ENCODE data around the gene PACSIN3.
"Not testable (repeated sequence)": the region's sequence is repeated elsewhere in the genome, so short reads cannot be mapped to it uniquely, and the experiment has no call there.

The PACSIN3 gene

GRCh38 chr11:47191137-47191536 lies 4.9 kb upstream of the PACSIN3 start:
- not testable (repeated sequence) for DNase-seq

GRCh38 chr11:47189100-47189834 lies 3.0 kb upstream of the PACSIN3 start:
- DNase-seq: no peak

DNA sequence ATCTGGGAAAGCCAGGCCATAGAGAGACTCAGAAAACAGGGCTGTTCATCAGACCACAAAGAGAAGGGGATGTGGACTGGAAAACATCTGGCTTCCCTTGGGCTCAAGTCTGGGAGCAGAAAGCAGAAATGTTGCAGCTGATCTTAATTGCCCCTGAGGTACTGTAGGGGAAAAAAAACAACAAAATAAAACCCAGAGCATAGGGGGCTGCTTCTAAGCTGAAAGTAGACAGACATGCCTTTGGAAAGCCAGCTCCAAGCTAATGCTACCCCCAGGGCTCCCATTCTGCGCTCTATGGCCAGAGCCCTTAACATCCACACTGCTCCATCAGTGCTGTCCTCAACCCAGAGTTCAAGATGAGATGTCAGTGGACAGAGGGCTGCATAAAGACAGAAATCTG lies 2.0 kb upstream of the PACSIN3 start:
- no peak for DNase-seq

DNA sequence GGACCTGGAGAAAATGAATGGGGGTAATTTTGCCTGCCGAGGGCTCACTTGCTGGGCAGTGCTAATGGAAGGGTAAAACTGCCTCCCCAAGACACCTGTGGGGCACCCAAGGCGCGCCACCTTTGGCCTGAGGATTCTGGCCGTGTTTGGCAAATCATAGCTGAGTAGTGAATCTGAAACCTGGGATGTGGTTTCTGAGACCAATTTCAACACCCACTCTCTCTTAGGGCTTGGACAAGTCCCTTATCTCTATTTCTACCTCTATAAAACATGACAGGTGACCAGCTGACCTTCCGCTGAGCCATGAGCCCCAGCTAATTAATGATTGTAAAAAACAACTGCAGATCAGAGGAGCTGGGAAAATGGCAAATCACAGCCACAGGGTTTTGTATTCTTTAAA lies 1.5 kb upstream of the PACSIN3 start:
- no peak for DNase-seq

DNA sequence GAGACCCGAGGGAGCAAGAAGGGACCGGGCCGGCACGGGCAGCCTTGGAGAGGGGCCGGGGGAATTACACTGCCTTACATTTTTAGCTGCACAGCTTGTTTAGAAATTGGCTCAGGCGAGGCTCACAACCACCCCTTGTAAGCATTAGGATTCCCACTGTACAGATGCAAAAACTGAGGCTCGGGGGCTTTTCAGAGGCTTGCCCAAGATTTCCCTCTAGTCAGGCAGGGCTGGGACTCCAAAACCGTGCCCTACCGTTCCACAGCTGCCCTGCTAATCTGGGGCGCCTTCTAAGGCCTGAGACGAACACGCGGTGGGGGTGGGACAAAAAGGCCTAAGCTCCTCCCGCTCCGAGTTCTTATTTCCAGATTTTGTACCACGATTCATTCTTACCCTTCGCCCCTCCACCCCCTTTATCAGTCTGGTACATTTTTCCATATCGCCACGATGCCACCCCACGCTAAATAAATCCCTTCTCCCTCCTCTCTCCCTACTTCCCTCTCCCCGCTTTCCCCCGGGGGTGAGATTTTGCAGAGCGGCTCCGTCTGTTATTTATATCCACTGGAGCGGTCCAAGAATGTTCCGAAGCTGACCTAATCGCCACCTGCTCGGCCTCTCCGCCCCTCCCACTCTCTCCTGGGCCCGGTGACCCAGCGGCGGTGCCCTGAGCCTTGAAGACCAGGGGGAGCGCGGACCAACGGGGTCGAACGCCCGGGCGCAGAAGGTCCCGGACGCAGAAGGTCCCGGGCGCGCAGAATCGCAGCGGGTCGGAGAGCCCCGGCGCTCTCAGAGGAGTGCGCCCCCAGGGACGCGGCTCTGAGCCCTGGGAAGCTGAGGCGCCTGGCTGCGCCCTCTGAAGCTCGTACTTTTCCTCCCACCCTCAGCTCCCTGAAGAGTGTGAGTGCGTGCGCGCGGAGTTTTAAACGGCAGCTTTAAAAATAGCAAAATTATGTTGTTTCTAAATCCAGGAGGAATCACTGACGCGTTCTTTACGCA lies 764 bp upstream of the PACSIN3 start:
- DNase-seq: peak; percentile 11 to 42 (median 38)

DNA sequence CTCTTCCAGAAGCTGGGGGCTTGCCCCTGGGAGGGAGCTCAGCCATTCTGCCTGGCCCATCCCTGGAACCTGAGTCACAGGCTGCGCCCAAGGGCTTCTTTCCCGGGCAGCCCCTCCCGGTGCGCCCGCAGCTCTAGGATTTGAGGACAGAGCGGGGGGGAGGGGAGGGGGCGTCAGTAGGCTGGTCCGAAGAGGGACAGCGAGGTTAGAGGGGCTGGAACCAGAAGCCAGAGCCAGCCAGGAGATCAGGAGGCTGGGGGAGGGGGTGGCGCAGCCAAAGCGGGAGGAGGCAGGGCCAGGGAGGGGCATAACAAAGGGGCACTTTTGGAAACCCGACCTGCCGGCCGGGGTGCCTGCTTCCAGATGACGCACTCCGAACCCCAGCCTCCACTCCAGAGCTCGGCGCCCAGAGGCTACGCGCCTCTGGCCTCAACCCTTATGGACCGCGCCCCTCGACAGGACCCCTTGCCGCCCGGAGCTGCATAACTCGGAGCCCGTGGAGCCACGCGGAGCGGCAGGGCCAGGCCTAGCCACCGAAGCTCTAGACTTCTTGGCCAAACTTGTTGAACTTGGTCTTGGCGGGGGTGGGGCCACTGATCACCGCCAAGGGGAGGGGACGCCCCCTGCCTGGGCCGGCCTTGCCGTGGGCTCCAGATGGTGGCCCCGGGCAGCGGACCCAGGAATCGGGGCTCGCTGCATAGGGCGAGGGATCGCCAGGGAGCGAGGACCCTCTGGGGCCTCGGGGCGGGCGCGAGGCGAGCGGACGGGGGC lies 744 bp downstream of the PACSIN3 start:
- peak in 1 of 6 experiments; percentile 10 for DNase-seq

DNA sequence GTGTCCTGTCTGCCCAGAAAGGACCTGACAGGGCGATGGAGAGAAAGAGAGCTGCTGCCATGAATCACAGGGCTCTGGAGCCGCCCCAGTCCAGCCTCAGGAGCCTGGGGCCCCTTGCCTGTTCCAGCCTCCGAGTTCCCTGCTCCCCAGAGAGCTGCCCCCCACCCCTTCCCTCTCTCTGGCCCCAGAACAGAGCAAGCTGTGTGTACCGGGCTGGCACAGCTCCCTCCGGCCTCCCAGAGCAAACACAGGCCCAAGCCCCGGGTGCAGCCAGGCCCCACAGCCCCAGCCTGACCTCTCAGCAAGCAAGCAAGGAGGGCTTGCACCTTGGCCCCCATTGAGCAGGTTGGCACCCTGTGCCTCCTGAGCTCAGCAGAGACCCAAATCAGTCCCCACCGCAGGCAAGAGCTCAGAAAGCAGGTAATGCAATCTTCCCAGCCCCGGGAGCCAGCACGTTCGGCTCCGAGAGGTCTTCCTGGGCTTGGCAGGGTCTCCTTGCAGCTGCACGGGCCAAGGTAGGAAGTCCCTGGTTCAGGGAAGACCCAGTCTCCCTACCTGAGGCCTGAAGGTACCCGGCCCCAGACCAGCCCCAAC lies 1.4 kb downstream of the PACSIN3 start:
- DNase-seq: no peak

- no peak for DNase-seq
Observed at GRCh38 chr11:47183969-47184368, 2.3 kb downstream of the PACSIN3 start.

DNA sequence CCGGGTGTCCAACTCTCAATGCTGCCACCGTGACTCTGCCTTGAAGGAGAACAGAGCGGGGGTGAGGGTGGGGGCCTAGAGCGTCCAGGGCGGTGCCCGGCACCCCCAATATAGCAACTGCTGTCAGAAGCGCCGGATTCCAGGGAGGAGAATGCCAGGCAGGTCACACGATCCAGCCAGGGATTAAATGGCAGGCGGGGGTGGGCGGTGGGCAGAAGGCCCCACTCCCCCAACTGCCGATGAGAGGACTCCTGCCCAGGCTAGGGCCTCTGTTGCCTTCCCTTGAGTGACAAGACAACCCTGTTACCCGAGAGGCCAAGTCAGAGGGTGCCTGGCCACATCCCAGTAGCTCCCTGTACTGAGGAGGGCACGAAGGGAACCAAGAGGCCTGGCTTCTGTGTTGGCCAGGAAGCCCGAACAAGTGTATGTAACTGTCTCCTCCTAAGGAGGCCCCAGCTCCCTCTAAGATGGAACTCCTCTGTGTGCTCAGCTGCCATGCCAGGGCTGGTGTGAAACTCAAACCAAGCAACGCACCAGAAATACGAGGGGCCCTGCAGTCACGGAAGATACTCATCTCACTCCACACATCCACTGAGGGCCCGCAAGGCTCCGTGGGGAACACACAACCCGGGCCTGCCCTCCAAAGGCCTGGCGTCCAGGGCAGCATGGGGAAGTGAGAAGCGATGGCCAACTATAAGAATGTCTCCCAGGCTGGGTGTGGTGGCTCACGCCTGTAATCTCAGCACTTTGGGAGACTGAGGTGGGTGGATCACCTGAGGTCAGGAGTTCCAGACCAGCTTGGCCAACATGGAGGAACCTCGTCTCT lies 3.0 kb downstream of the PACSIN3 start:
- DNase-seq: no peak

DNA sequence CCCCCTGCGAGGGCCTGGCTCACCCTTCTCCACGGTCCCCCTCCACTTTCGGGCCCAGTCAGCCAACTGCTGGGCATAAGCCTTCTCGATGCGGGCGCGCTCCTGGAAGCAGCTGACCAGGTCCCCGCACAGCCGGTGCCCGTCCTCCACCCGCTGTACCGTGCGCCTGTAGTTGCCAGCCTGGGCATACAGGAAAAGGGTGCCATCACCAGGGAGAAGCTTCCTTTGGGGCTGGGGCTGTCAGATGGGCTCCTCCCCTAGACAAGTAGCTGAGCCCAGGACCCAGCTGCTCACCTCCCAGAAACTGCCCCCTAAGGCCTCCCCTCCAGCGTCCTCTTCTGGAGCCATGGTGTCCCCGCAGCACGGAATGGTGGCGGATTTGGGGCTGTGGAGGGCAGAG lies 3.9 kb downstream of the PACSIN3 start:
- DNase-seq: no peak

GRCh38 chr11:47181271-47181670 lies 5.0 kb downstream of the PACSIN3 start:
- DNase-seq: no peak

DNA sequence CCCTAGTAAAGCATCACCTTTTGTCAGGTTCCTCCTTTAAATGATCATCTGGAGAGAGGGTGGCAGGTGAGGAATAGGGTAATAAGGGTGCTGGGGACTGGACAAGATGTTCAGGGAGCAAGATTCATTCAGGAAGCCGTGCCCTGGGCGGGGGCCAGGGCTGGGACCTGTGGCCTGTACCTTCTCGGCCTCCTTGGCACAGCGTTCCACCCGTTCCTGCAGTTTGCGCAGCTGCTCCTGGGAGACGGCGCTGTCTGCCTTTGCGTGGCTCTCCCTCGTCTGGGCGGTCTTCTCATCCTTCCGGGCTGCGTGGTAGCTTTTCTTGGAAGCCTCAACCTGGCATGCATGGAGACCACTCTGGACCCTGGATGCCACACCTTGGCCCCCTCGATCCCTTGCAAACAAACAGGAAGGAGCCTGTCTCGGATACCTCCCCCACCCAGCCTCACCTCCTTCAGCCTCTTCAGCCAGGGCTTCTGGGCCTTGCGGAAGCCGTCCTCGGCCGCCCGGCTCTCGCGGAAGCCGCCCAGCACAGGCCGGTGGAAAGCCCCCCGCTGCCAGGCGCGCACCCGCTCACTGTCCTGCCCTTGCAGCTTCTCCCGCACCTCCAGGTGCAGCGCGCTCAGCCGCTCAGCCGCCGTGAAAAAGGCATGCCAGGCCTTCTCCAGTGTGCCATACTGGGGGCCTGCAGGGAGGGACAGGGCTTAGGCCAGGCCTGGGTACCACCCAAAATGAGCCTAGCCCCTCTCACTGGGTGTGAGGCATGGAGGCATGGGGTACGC lies 6.0 kb downstream of the PACSIN3 start:
- no peak for DNase-seq

DNA sequence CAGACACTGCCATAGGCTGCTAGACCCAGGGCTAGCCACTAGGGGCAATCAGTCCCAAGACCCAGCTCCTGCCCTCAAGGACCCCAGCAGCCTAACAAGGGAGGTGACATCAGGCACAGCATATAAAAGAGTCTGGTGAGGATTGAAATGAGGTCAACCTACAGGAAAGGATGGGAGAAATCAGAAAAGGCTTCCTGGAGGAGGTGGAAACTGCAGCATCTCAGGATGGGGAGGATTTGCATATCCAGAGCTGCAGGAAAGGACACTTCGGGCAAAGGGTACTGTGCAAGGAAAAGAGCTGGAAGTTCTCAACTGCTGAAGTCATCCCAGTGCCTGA lies 6.6 kb downstream of the PACSIN3 start:
- peak in 4 of 6 experiments; percentile 6 to 24 (median 13) for DNase-seq

DNA sequence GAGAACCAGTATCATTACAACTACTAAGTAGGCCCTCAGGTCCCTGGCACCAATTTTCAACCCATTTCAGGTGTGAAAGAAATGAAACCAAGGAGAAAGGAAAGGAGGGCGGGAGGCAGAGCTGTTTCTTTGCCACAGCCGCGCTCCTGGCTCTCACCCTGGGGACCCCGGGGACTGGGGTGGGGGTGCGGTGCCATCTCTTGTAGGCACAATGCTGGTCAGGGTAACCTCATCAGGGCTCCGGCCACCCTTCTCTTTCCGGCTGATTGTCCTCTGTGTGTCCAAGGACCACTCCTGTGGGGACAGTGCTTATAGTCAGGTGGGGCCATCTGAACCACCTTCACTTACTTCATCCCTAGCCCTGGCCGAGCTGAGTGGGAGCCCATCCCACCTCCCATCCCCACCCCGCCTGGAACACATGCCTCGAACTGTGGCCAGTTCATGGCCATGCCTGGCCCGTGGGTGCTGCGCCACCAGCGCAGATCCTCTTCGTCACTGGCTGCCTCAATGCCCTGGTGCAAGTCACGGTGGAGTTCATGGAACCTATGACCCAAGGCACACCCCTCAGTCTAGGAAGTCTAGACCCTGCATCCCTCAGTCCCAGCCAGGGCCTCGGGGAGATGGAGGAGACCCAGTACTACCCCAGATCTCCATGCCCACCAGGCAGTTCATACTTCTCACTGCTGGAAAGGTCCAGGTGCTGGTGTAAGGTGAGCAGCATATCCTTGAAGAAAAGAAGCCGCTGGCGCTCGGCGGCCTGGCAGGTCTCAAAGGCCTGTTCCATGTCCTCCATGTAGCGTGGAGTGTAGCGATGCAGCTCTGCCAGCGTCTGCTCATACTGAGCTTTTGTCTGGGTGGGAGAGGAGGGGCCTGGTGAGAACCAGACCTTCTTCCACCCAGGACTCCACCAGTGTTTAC lies 7.2 kb downstream of the PACSIN3 start:
- no peak for DNase-seq

DNA sequence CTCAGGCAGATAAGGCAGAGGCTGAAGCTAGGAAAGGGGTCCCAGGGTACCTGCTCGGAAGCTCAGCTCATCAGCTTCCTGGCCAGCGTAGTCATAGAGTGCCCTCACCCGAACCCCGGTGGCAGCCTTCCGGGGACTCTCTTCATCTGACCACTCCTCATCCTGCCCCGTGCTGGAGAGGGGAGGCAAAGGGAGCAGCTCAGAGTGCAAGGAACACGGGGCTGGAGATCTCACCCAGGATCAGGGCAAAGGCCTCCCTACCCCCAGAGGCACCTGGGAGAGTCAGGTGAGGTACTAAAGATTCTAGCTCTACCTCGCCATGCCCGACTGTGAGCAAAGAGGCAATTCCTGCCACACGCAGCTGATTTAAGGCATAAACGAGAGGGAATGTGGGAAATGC lies 7.9 kb downstream of the PACSIN3 start:
- no peak for DNase-seq

DNA sequence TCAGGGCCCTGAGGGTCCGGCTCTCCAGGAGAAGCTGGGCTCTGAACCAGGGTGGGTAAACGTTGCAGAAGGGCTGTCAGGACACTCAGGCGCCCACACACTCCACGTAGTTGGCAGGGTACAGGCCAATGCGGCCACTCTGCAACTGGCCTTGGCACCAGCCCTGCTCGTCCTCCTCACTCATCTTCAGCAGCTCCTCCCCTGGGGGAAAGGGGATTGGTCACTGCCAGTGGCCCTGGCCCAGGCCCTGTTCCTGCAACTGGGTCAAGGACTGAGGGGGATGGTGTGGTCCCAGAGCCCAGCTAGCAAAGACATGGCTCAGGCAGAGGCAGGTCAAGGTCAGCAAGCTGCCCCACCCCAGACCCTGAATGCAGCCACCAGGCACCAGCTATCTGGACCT lies 8.4 kb downstream of the PACSIN3 start:
- DNase-seq: no peak

GRCh38 chr11:47177229-47177845 lies 8.9 kb downstream of the PACSIN3 start:
- peak in 5 of 6 experiments; percentile 67 to 94 (median 81) for DNase-seq

DNA sequence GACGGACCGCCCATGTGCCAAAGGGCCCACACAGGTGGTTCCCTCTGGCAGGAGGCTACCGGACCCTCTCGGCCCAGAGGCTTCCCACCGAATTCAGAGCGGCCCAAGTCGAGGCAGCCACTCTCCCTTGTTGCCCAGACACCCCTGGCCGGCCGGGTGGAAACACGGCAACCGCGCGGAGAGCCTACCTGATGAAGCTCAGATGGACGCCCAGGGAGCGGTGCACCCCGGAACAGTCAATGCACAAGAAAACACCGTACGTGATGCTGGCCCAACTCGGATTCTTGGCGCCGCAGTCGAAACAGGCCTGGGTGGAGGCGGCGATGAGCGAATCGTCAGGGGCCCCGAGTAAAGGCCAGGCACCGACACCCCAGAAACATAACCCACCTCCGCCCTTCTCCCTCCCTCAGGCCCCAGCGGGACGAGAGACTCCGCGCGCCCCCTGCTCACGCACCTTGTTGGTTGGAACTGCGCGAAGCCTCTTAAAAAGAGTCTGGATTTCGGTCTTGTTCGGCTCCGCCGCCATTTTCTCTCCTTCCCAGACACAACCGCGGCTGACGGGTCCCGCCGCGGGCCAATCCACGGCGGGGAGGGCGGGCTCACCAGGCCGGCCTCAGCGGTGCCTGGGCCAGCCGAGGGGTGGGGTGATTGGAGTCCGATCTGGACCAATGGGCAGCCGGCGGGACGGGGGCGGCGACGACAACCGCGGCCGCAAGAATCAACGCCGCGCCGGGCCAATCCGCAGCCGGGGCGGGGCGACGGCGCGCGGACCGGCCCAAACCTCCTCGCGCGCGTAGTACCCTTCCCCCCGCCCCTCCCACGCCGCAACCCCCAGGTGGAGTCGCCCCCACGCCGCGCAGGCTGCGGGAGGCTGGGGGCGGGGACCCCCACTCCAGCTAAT lies 9.7 kb downstream of the PACSIN3 start, which contains the start of gene ARFGAP2:
Gene ARFGAP2, minus strand, starts transcription at position 552 of the 901 bp plus-strand sequence. Its CDS starts 26 bp downstream, at position 526.
- DNase-seq: peak; percentile 90 to 95 (median 94)
